OCI-LY1 (cell line): Measurements from ENCODE around the gene TMEM266.

Experiments used
- H2AFZ ChIP-seq: fragments of 200-600 bp; sonication (generic), shearing (Covaris generic); 2 replicates; pipeline ENCODE4 v1.6.0; 2014; ENCODE audit warnings: antibody characterized with exemption, mild to moderate bottlenecking, low read length
- H3F3A ChIP-seq: fragments of 200-600 bp; sonication (generic), shearing (Covaris generic); 2 replicates; pipeline ENCODE4 v1.6.0; 2014; ENCODE audit warnings: mild to moderate bottlenecking, antibody characterized with exemption, low read length, moderate library complexity; ENCODE audit not compliant: insufficient read depth
- H3K27ac ChIP-seq: fragments of 200-600 bp; sonication (generic); 2 replicates; pipeline ENCODE4 v1.5.1; 2014; ENCODE audit warnings: low read length, mixed run types, mild to moderate bottlenecking, low read depth; ENCODE audit not compliant: poor library complexity, severe bottlenecking
- H3K27me3 ChIP-seq: fragments of 200-600 bp; sonication (generic); 2 replicates; pipeline ENCODE4 v1.6.0; 2014; ENCODE audit warnings: antibody characterized with exemption, mild to moderate bottlenecking, low read length, moderate library complexity; ENCODE audit not compliant: insufficient read depth
- H3K36me3 ChIP-seq: fragments of 200-600 bp; sonication (generic); 2 replicates; pipeline ENCODE4 v1.6.1; 2014; ENCODE audit warnings: mild to moderate bottlenecking, antibody characterized with exemption, low read length, moderate library complexity, mixed read lengths; ENCODE audit not compliant: insufficient read depth
- H3K4me1 ChIP-seq: fragments of 200-600 bp; sonication (generic); 2 replicates; pipeline ENCODE4 v1.5.1; 2014; ENCODE audit warnings: mild to moderate bottlenecking, low read length, moderate library complexity; ENCODE audit not compliant: insufficient read depth, severe bottlenecking
- H3K4me2 ChIP-seq: fragments of 200-600 bp; sonication (generic), shearing (Covaris generic); 2 replicates; pipeline ENCODE4 v1.6.1; 2014; ENCODE audit warnings: low read length
- H3K4me3 ChIP-seq: fragments of 200-600 bp; sonication (generic); 2 replicates; pipeline ENCODE4 v1.5.1; 2014; ENCODE audit warnings: low read length, low read depth, mild to moderate bottlenecking, mixed read lengths; ENCODE audit not compliant: poor library complexity, severe bottlenecking
- H3K79me2 ChIP-seq: fragments of 200-600 bp; shearing (Covaris generic); 2 replicates; pipeline ENCODE4 v1.6.1; 2016; ENCODE audit warnings: mixed run types, low read length, mixed read lengths; ENCODE audit not compliant: insufficient read depth
- H3K9ac ChIP-seq: fragments of 200-600 bp; sonication (generic), shearing (Covaris generic); 2 replicates; pipeline ENCODE4 v1.6.1; 2014; ENCODE audit warnings: mild to moderate bottlenecking, low read length, mixed read lengths
- H3K9me2 ChIP-seq: fragments of 200-600 bp; sonication (generic), shearing (Covaris generic); 2 replicates; pipeline ENCODE4 v1.6.1; 2014; ENCODE audit warnings: low read depth, mild to moderate bottlenecking, low read length, mixed read lengths
- H3K9me3 ChIP-seq: fragments of 200-600 bp; shearing (Covaris generic); 2 replicates; pipeline ENCODE4 v1.6.1; 2014; ENCODE audit warnings: low read length, mixed read lengths
- H4K20me1 ChIP-seq: fragments of 200-600 bp; sonication (generic), shearing (Covaris generic); 2 replicates; pipeline ENCODE4 v1.6.0; 2016; ENCODE audit warnings: mild to moderate bottlenecking, low read length; ENCODE audit not compliant: insufficient read depth
- CTCF ChIP-seq: fragments of 200-600 bp; sonication (generic), shearing (Covaris generic); IDR thresholded peaks from 2 replicates; pipeline ENCODE4 v1.5.1; 2017; ENCODE audit warnings: mild to moderate bottlenecking, antibody characterized with exemption, low read length, moderate library complexity, mixed read lengths
- EZH2 ChIP-seq: fragments of 200-600 bp; sonication (generic), shearing (Covaris generic); IDR thresholded peaks from 2 replicates; pipeline ENCODE4 v1.8.0; 2017; ENCODE audit warnings: borderline replicate concordance, mixed run types, mild to moderate bottlenecking, antibody characterized with exemption, low read length, moderate library complexity, mixed read lengths

The TMEM266 gene

GRCh38 chr15:76155731-76156130 is 95.9 kb downstream of the TMEM266 start:
- Histone ChIP-seq H3K36me3 (no peaks in the 10 kb centered on the region), H4K20me1 (no peaks in the 10 kb centered on the region), H3K9ac (no peak overlapping the region), H3K27me3 (peaks cover 6% of the 10 kb centered on the region; the same call in 1 of the 2 replicates), H3K4me2 (no peak overlapping the region), H3K4me1 (peaks cover 4% of the 10 kb centered on the region), H3F3A (no peaks in the 10 kb centered on the region), H3K79me2 (no peaks in the 10 kb centered on the region), H3K9me2 (no peaks in the 10 kb centered on the region), H3K4me3 (no peak overlapping the region), H2AFZ (no peak overlapping the region), H3K9me3 (no peaks in the 10 kb centered on the region), H3K27ac (no peak overlapping the region)
- no peak for TF ChIP-seq CTCF
- TF ChIP-seq EZH2: no peak

- TF ChIP-seq EZH2: no peak
- TF ChIP-seq CTCF: no peak
- Histone ChIP-seq H4K20me1 (no peaks in the 10 kb centered on the region), H3K9ac (no peak overlapping the region), H3F3A (no peaks in the 10 kb centered on the region), H3K9me3 (no peaks in the 10 kb centered on the region), H3K9me2 (no peaks in the 10 kb centered on the region), H3K27ac (no peak overlapping the region), H2AFZ (no peak overlapping the region), H3K4me1 (no peaks in the 10 kb centered on the region), H3K27me3 (peaks cover 11% of the 10 kb centered on the region; the same call in 1 of the 2 replicates), H3K36me3 (no peaks in the 10 kb centered on the region), H3K4me2 (no peak overlapping the region), H3K4me3 (no peak overlapping the region), H3K79me2 (no peaks in the 10 kb centered on the region)
Measured at GRCh38 chr15:76158226-76158625, 98.4 kb downstream of the TMEM266 start.

GRCh38 chr15:76158815-76159214 is 99.0 kb downstream of the TMEM266 start:
- no peaks in the 10 kb centered on the region for H4K20me1 ChIP-seq
- TF ChIP-seq EZH2 (no peak), CTCF (no peak)
- H3K9me2 ChIP-seq: no peaks in the 10 kb centered on the region
- no peak overlapping the region for H3K4me2 ChIP-seq
- H3K4me3 ChIP-seq: no peak overlapping the region
- no peaks in the 10 kb centered on the region for H3K4me1 ChIP-seq
- H3K27ac ChIP-seq: no peak overlapping the region
- H2AFZ ChIP-seq: no peak overlapping the region
- no peaks in the 10 kb centered on the region for H3K79me2 ChIP-seq
- no peaks in the 10 kb centered on the region for H3F3A ChIP-seq
- H3K9ac ChIP-seq: no peak overlapping the region
- no peaks in the 10 kb centered on the region for H3K36me3 ChIP-seq
- H3K27me3 ChIP-seq: peaks cover 11% of the 10 kb centered on the region; the same call in 1 of the 2 replicates
- H3K9me3 ChIP-seq: no peaks in the 10 kb centered on the region
